Epithelial cell of esophagus (primary cell): ENCODE measurements around the gene PCBP3.

Source experiments
- DNase-seq: peaks from one replicate; pipeline ENCODE4 v3.0.0; 2010; ENCODE audit warnings: low read depth
- H3K4me3 ChIP-seq: 2 replicates; pipeline ENCODE4 v1.5.1; 2011; ENCODE audit warnings: mild to moderate bottlenecking, low read length, control low read depth
- CTCF ChIP-seq: IDR thresholded peaks from 2 replicates; pipeline ENCODE4 v1.5.1; 2011; ENCODE audit warnings: low read depth, mild to moderate bottlenecking, low read length, control low read depth, inconsistent platforms; ENCODE audit not compliant: insufficient read depth; ENCODE audit errors: missing control alignments

The PCBP3 gene

GRCh38 chr21:45988366-45989347 lies 345.1 kb downstream of the PCBP3 start:
- no peak for TF ChIP-seq CTCF

GRCh38 chr21:45989355-45990048 lies 346.0 kb downstream of the PCBP3 start:
- no peak overlapping the region for H3K4me3 ChIP-seq

More at GRCh38 chr21:45988366-45989347, 345.1 kb downstream of the PCBP3 start:
- no peak overlapping the region for H3K4me3 ChIP-seq
- no peak for DNase-seq

GRCh38 chr21:45990049-45990711 lies 346.7 kb downstream of the PCBP3 start:
- H3K4me3 ChIP-seq = no peak overlapping the region
- TF ChIP-seq CTCF = no peak
- DNase-seq = no peak

More at GRCh38 chr21:45989355-45990048, 346.0 kb downstream of the PCBP3 start:
- no peak for TF ChIP-seq CTCF
- no peak for DNase-seq

- no peak overlapping the region for H3K4me3 ChIP-seq
- no peak for TF ChIP-seq CTCF
- no peak for DNase-seq
Measured at GRCh38 chr21:45990741-45991605, 347.4 kb downstream of the PCBP3 start.

- no peak overlapping the region for H3K4me3 ChIP-seq
- TF ChIP-seq CTCF = no peak
- no peak for DNase-seq
Measured at GRCh38 chr21:45991606-45992300, 348.2 kb downstream of the PCBP3 start.
